NCI-H526 treated with DMSO at 0.1 percent for 48 hours (cell line): ENCODE data around the gene PRKCB.
"Not testable (repeated sequence)": the region's sequence is repeated elsewhere in the genome, so short reads cannot be mapped to it uniquely, and the experiment has no call there.

Experiments used
- DNase-seq: peaks from one replicate; lab custom pipeline; 2025; lab: John Stamatoyannopoulos, UW

PRKCB gene

GRCh38 chr16:24094660-24095059 is 258.9 kb downstream of the PRKCB start:
- DNase-seq, result no peak

GRCh38 chr16:24098896-24099295 is 263.1 kb downstream of the PRKCB start:
- no peak for DNase-seq

GRCh38 chr16:24101431-24101830 is 265.6 kb downstream of the PRKCB start:
- no peak for DNase-seq

GRCh38 chr16:24102209-24102660 is 266.5 kb downstream of the PRKCB start:
- DNase-seq, result no peak

GRCh38 chr16:24105471-24105870 is 269.7 kb downstream of the PRKCB start:
- DNase-seq, result not testable (repeated sequence)

- DNase-seq, result not testable (repeated sequence)
These were observed 272.3 kb downstream of the PRKCB start for GRCh38 chr16:24108090-24108489.

- no peak for DNase-seq
These were observed 276.0 kb downstream of the PRKCB start for GRCh38 chr16:24111724-24112302.

GRCh38 chr16:24113115-24113745 is 277.4 kb downstream of the PRKCB start:
- DNase-seq, result no peak

- no peak for DNase-seq
These were observed 279.1 kb downstream of the PRKCB start for GRCh38 chr16:24114876-24115275.

GRCh38 chr16:24116046-24116776 is 280.4 kb downstream of the PRKCB start:
- DNase-seq, result no peak

GRCh38 chr16:24116989-24117388 is 281.2 kb downstream of the PRKCB start:
- no peak for DNase-seq

GRCh38 chr16:24117680-24118079 is 281.9 kb downstream of the PRKCB start:
- no peak for DNase-seq

- DNase-seq, result no peak
These were observed 282.5 kb downstream of the PRKCB start for GRCh38 chr16:24118126-24118821.

- no peak for DNase-seq
These were observed 284.0 kb downstream of the PRKCB start for GRCh38 chr16:24119807-24120206.

- DNase-seq, result no peak
These were observed 287.5 kb downstream of the PRKCB start for GRCh38 chr16:24123275-24123674.

- no peak for DNase-seq
These were observed 288.5 kb downstream of the PRKCB start for GRCh38 chr16:24124291-24124690.

- DNase-seq, result no peak
These were observed 289.4 kb downstream of the PRKCB start for GRCh38 chr16:24125214-24125613.

- no peak for DNase-seq
These were observed 293.7 kb downstream of the PRKCB start for GRCh38 chr16:24129412-24129918.

- DNase-seq, result no peak
These were observed 294.8 kb downstream of the PRKCB start for GRCh38 chr16:24130494-24131085.

GRCh38 chr16:24131294-24131693 is 295.5 kb downstream of the PRKCB start:
- no peak for DNase-seq

- DNase-seq, result no peak
These were observed 296.4 kb downstream of the PRKCB start for GRCh38 chr16:24132048-24132796.
